Mesendoderm (in vitro differentiated cells): ENCODE results near the gene MCRIP2.
A peak's percentile ranks its signal among the peaks of the same experiment; 100 is the strongest.

Source experiments
- DNase-seq: peaks from one replicate; pipeline ENCODE4 v3.0.0; 2013
- H2AK5ac ChIP-seq: 2 replicates; pipeline ENCODE4 v1.6.1; 2013; ENCODE audit warnings: low read length, inconsistent platforms
- H2BK120ac ChIP-seq: 2 replicates; pipeline ENCODE4 v1.6.1; 2013; ENCODE audit warnings: low read depth, mild to moderate bottlenecking, low read length, moderate library complexity, mixed read lengths
- H2BK15ac ChIP-seq: replicated peaks from 2 replicates; pipeline ENCODE4 v1.6.1; 2013; ENCODE audit warnings: low read depth, mild to moderate bottlenecking, moderate library complexity
- H2BK5ac ChIP-seq: 2 replicates; pipeline ENCODE4 v1.6.1; 2013; ENCODE audit warnings: low read length, inconsistent platforms
- H3K18ac ChIP-seq: 2 replicates; pipeline ENCODE4 v1.6.1; 2013; ENCODE audit warnings: mild to moderate bottlenecking, low read length, mixed read lengths
- H3K23ac ChIP-seq: one replicate; pipeline ENCODE4 v1.6.1; 2013; ENCODE audit warnings: low read length
- H3K27ac ChIP-seq: 2 replicates; pipeline ENCODE4 v1.5.1; 2013; ENCODE audit warnings: low read depth, mild to moderate bottlenecking, inconsistent platforms, low read length, moderate library complexity
- H3K27me3 ChIP-seq: 2 replicates; pipeline ENCODE4 v1.6.1; 2013; ENCODE audit warnings: low read length, control low read depth, mild to moderate bottlenecking, inconsistent platforms; ENCODE audit not compliant: insufficient read depth, poor library complexity
- H3K36me3 ChIP-seq: 2 replicates; pipeline ENCODE4 v1.6.1; 2013; ENCODE audit warnings: low read length, inconsistent platforms; ENCODE audit not compliant: control insufficient read depth, insufficient read depth
- H3K4ac ChIP-seq: one replicate; pipeline ENCODE4 v1.6.1; 2013; ENCODE audit warnings: low read depth, mild to moderate bottlenecking, low read length, moderate library complexity
- H3K4me1 ChIP-seq: 2 replicates; pipeline ENCODE4 v1.6.1; 2013; ENCODE audit warnings: low read depth, low read length, inconsistent platforms; ENCODE audit not compliant: control insufficient read depth
- H3K4me2 ChIP-seq: 2 replicates; pipeline ENCODE4 v1.6.1; 2013; ENCODE audit warnings: low read length
- H3K4me3 ChIP-seq: 2 replicates; pipeline ENCODE4 v1.5.1; 2013; ENCODE audit warnings: mild to moderate bottlenecking, low read length
- H3K56ac ChIP-seq: one replicate; pipeline ENCODE4 v1.6.1; 2013; ENCODE audit warnings: low read length
- H3K79me1 ChIP-seq: 2 replicates; pipeline ENCODE4 v1.6.1; 2013; ENCODE audit warnings: low read length, inconsistent platforms
- H3K79me2 ChIP-seq: 2 replicates; pipeline ENCODE4 v1.6.1; 2013; ENCODE audit warnings: mild to moderate bottlenecking, low read length; ENCODE audit not compliant: control insufficient read depth, insufficient read depth
- H3K9ac ChIP-seq: 2 replicates; pipeline ENCODE4 v1.6.1; 2013; ENCODE audit warnings: low read length, inconsistent platforms
- H4K5ac ChIP-seq: one replicate; pipeline ENCODE4 v1.6.1; 2013; ENCODE audit warnings: low read length
- H4K8ac ChIP-seq: one replicate; pipeline ENCODE4 v1.6.1; 2013; ENCODE audit warnings: low read depth, mild to moderate bottlenecking, control low read depth, low read length, moderate library complexity
- WGBS: extraction: QIAGEN DNeasy Blood & Tissue Kit; methylation state at CpG from one replicate; pipeline ENCODE4 v1.1.7; 2013; ENCODE audit warnings: low lambda C conversion rate, missing lambda C conversion rate; ENCODE audit not compliant: insufficient coverage; ENCODE audit errors: extremely low coverage; 5-methylcytosine and 5-hydroxymethylcytosine counted together

Gene MCRIP2

GRCh38 chr16:620700-621525 is 20.7 kb upstream of the MCRIP2 start:
- no peaks in the 10 kb centered on the region for H3K27me3 ChIP-seq
- WGBS, result no CpG with 5 or more reads among the region's 41 CpGs

GRCh38 chr16:621526-622105 is 20.0 kb upstream of the MCRIP2 start:
- no peak overlapping the region for H4K8ac ChIP-seq
- no peak overlapping the region for H3K4me2 ChIP-seq
- no peak overlapping the region for H3K18ac ChIP-seq
- no peaks in the 10 kb centered on the region for H3K79me2 ChIP-seq
- WGBS, result no CpG with 5 or more reads among the region's 21 CpGs
- H3K27ac ChIP-seq, result no peak overlapping the region
- no peak overlapping the region for H4K5ac ChIP-seq
- H3K56ac ChIP-seq, result peak overlapping the region; percentile 2
- H3K9ac ChIP-seq, result no peak overlapping the region
- DNase-seq, result no peak
- H2AK5ac ChIP-seq, result no peak overlapping the region
- H2BK5ac ChIP-seq, result no peak overlapping the region
- no peaks in the 10 kb centered on the region for H3K79me1 ChIP-seq
- H3K23ac ChIP-seq, result no peak overlapping the region
- no peak overlapping the region for H3K4ac ChIP-seq
- no peaks in the 10 kb centered on the region for H3K27me3 ChIP-seq
- no peaks in the 10 kb centered on the region for H3K36me3 ChIP-seq
- H3K4me1 ChIP-seq, result no peaks in the 10 kb centered on the region
- no peak overlapping the region for H2BK15ac ChIP-seq
- no peak overlapping the region for H3K4me3 ChIP-seq
- no peak overlapping the region for H2BK120ac ChIP-seq

More at GRCh38 chr16:620700-621525, 20.7 kb upstream of the MCRIP2 start:
- Histone ChIP-seq H4K5ac (no peak overlapping the region), H3K36me3 (no peaks in the 10 kb centered on the region), H3K27ac (no peak overlapping the region), H3K9ac (no peak overlapping the region), H3K56ac (no peak overlapping the region), H3K23ac (no peak overlapping the region), H3K4me2 (no peak overlapping the region), H3K79me2 (no peaks in the 10 kb centered on the region), H3K79me1 (no peaks in the 10 kb centered on the region), H2BK120ac (no peak overlapping the region), H3K4me3 (no peak overlapping the region), H3K4me1 (no peaks in the 10 kb centered on the region), H3K18ac (no peak overlapping the region), H3K4ac (no peak overlapping the region), H2AK5ac (no peak overlapping the region), H2BK15ac (no peak overlapping the region), H2BK5ac (no peak overlapping the region), H4K8ac (no peak overlapping the region)
- DNase-seq, result no peak

GRCh38 chr16:622920-623280 is 18.7 kb upstream of the MCRIP2 start:
- no peak overlapping the region for H3K4me2 ChIP-seq
- no peak overlapping the region for H3K27ac ChIP-seq
- no peak overlapping the region for H3K4ac ChIP-seq
- no CpG with 5 or more reads among the region's 17 CpGs for WGBS
- no peak overlapping the region for H3K9ac ChIP-seq
- H3K4me3 ChIP-seq, result no peak overlapping the region
- no peaks in the 10 kb centered on the region for H3K79me1 ChIP-seq
- no peak overlapping the region for H3K56ac ChIP-seq
- H3K36me3 ChIP-seq, result no peaks in the 10 kb centered on the region
- no peak overlapping the region for H4K8ac ChIP-seq
- no peak overlapping the region for H2BK5ac ChIP-seq
- H3K18ac ChIP-seq, result no peak overlapping the region
- H3K27me3 ChIP-seq, result no peaks in the 10 kb centered on the region
- H3K79me2 ChIP-seq, result no peaks in the 10 kb centered on the region
- no peak overlapping the region for H4K5ac ChIP-seq
- DNase-seq, result no peak
- H2AK5ac ChIP-seq, result no peak overlapping the region
- H3K23ac ChIP-seq, result no peak overlapping the region
- H2BK15ac ChIP-seq, result no peak overlapping the region
- H3K4me1 ChIP-seq, result no peaks in the 10 kb centered on the region
- no peak overlapping the region for H2BK120ac ChIP-seq

- no peak overlapping the region for H3K27ac ChIP-seq
- H3K4ac ChIP-seq, result no peak overlapping the region
- no peak overlapping the region for H3K18ac ChIP-seq
- no peak overlapping the region for H4K8ac ChIP-seq
- H2BK5ac ChIP-seq, result no peak overlapping the region
- H3K27me3 ChIP-seq, result no peaks in the 10 kb centered on the region
- no peaks in the 10 kb centered on the region for H3K36me3 ChIP-seq
- H3K79me1 ChIP-seq, result no peaks in the 10 kb centered on the region
- H3K9ac ChIP-seq, result no peak overlapping the region
- no peak overlapping the region for H3K4me2 ChIP-seq
- H3K23ac ChIP-seq, result no peak overlapping the region
- WGBS, result no CpG with 5 or more reads among the region's 10 CpGs
- no peak for DNase-seq
- no peak overlapping the region for H2AK5ac ChIP-seq
- H2BK120ac ChIP-seq, result no peak overlapping the region
- no peaks in the 10 kb centered on the region for H3K79me2 ChIP-seq
- no peak overlapping the region for H3K56ac ChIP-seq
- H3K4me1 ChIP-seq, result no peaks in the 10 kb centered on the region
- H4K5ac ChIP-seq, result no peak overlapping the region
- H2BK15ac ChIP-seq, result no peak overlapping the region
- H3K4me3 ChIP-seq, result no peak overlapping the region
Measured at GRCh38 chr16:624526-625070, 17.0 kb upstream of the MCRIP2 start.

GRCh38 chr16:625117-625976 is 16.3 kb upstream of the MCRIP2 start:
- Histone ChIP-seq H3K36me3 (no peaks in the 10 kb centered on the region), H3K9ac (no peak overlapping the region), H2BK5ac (no peak overlapping the region), H3K23ac (no peak overlapping the region), H3K4me3 (no peak overlapping the region), H3K27ac (no peak overlapping the region), H3K4ac (no peak overlapping the region), H2AK5ac (no peak overlapping the region), H3K27me3 (no peaks in the 10 kb centered on the region), H3K4me1 (peaks cover 5% of the 10 kb centered on the region), H3K79me1 (no peaks in the 10 kb centered on the region), H3K56ac (no peak overlapping the region), H2BK120ac (no peak overlapping the region), H4K5ac (no peak overlapping the region), H4K8ac (no peak overlapping the region), H3K4me2 (no peak overlapping the region), H3K18ac (no peak overlapping the region), H3K79me2 (no peaks in the 10 kb centered on the region), H2BK15ac (no peak overlapping the region)
- no CpG with 5 or more reads among the region's 37 CpGs for WGBS
- no peak for DNase-seq
